H1 (cell line): ENCODE data around the gene HMCN2. TPM values are rescaled to one million over a fixed set of nuclear protein-coding genes. Genes with fewer than 3 reads are reported as not detected.

Source experiments
- CTCF ChIA-PET: fragments of 300-600 bp; sonication (Branson Sonifier 250); formaldehyde crosslinking; loops from one replicate; lab custom pipeline; 2021; ENCODE audit not compliant: partially characterized antibody; lab: Charles Lee
- POLR2A ChIA-PET: fragments of 300-600 bp; sonication (Branson Sonifier 250); formaldehyde crosslinking; loops from one replicate; lab custom pipeline; 2021; ENCODE audit warnings: inconsistent platforms; ENCODE audit not compliant: partially characterized antibody; lab: Charles Lee
- DNase-seq, 2 experiments: peaks; one replicate each; pipeline versions ENCODE4 v3.0.0 to v3.0.0-alpha.2; 2010 to 2022; ENCODE audit warnings: low spot score in 2 of 2, low read depth in 1 of 2, mixed read lengths in 1 of 2
- FAIRE-seq: peaks from 2 replicates; lab custom pipeline; 2011; peaks lifted over from hg19 to GRCh38; lab: Jason Lieb, UNC
- H2AFZ ChIP-seq: 2 replicates; pipeline ENCODE4 v1.8.1; 2012; ENCODE audit warnings: low read length, inconsistent platforms
- H2AK5ac ChIP-seq: 2 replicates; pipeline ENCODE4 v1.6.1; 2013; ENCODE audit warnings: low read depth, low read length
- H2BK120ac ChIP-seq: replicated peaks from 2 replicates; pipeline ENCODE3; 2013; ENCODE audit warnings: low read depth, low read length, inconsistent platforms
- H2BK12ac ChIP-seq: 2 replicates; pipeline ENCODE4 v1.6.1; 2013; ENCODE audit warnings: low read depth, low read length
- H2BK15ac ChIP-seq: 2 replicates; pipeline ENCODE4 v1.6.1; 2013; ENCODE audit warnings: low read length
- H2BK20ac ChIP-seq: 2 replicates; pipeline ENCODE4 v1.6.1; 2013; ENCODE audit warnings: low read length
- H2BK5ac ChIP-seq: 2 replicates; pipeline ENCODE4 v1.6.1; 2013; ENCODE audit warnings: low read depth, low read length
- H3K14ac ChIP-seq: 2 replicates; pipeline ENCODE4 v1.6.1; 2013; ENCODE audit warnings: inconsistent platforms; ENCODE audit not compliant: insufficient read length
- H3K18ac ChIP-seq: 2 replicates; pipeline ENCODE4 v1.6.1; 2013; ENCODE audit warnings: low read length; ENCODE audit errors: extremely low read depth
- H3K23ac ChIP-seq: 2 replicates; pipeline ENCODE4 v1.6.1; 2013; ENCODE audit warnings: inconsistent platforms; ENCODE audit not compliant: insufficient read length
- H3K23me2 ChIP-seq: 2 replicates; pipeline ENCODE4 v1.6.1; 2013; ENCODE audit warnings: low read depth, low read length
- H3K27ac ChIP-seq: 2 replicates; pipeline ENCODE4 v1.6.1; 2011; ENCODE audit warnings: low read depth, low read length, inconsistent platforms
- H3K27me3 ChIP-seq, 4 experiments: replicated peaks in 1 of 4; 1 replicate in 1 of 4; 2 replicates in 3 of 4; pipeline versions ENCODE4 v1.6.1 to v1.8.1; 2011 to 2013; ENCODE audit warnings: low read length in 3 of 4, mild to moderate bottlenecking in 3 of 4, inconsistent platforms in 2 of 4, mixed read lengths in 2 of 4, moderate library complexity in 1 of 4; ENCODE audit not compliant: control insufficient read depth in 3 of 4, insufficient read depth in 3 of 4; ENCODE audit errors: extremely low read depth in 1 of 4
- H3K36me3 ChIP-seq, 4 experiments: 2 replicates each; pipeline versions ENCODE4 v1.6.1 to v1.8.1; 2011 to 2013; ENCODE audit warnings: mild to moderate bottlenecking in 4 of 4, low read length in 3 of 4, moderate library complexity in 2 of 4, control low read depth in 1 of 4, inconsistent platforms in 1 of 4; ENCODE audit not compliant: insufficient read depth in 4 of 4, control insufficient read depth in 2 of 4
- H3K4ac ChIP-seq: replicated peaks from 2 replicates; pipeline ENCODE3; 2013; ENCODE audit warnings: low read length, low read depth, mixed read lengths, inconsistent platforms; ENCODE audit not compliant: insufficient read length
- H3K4me1 ChIP-seq, 4 experiments: replicated peaks in 1 of 4; 1 replicate in 1 of 4; 2 replicates in 3 of 4; pipeline versions ENCODE4 v1.6.1 to v1.8.1; 2011 to 2013; ENCODE audit warnings: low read length in 3 of 4, inconsistent platforms in 2 of 4, mixed read lengths in 1 of 4; ENCODE audit not compliant: insufficient read depth in 4 of 4, control insufficient read depth in 3 of 4
- H3K4me2 ChIP-seq, 2 experiments: 2 replicates each; pipeline versions ENCODE4 v1.6.1 to v1.8.1; 2011 to 2013; ENCODE audit warnings: low read depth in 2 of 2, low read length in 2 of 2, control low read depth in 1 of 2, inconsistent platforms in 1 of 2, mild to moderate bottlenecking in 1 of 2; ENCODE audit not compliant: insufficient read depth in 1 of 2
- H3K4me3 ChIP-seq, 4 experiments: fragments of 200-600, 300-600 bp in 1 of 4; sonication (generic), shearing (Covaris generic), sonication (Bioruptor Twin) in 1 of 4; 2 replicates each; pipeline versions ENCODE4 v1.5.1 to v1.8.1; 2011 to 2016; ENCODE audit warnings: low read length in 4 of 4, low read depth in 3 of 4, control low read depth in 2 of 4, inconsistent platforms in 2 of 4, mild to moderate bottlenecking in 2 of 4, mixed read lengths in 1 of 4, moderate library complexity in 1 of 4; ENCODE audit not compliant: insufficient read depth in 2 of 4; ENCODE audit errors: extremely low read depth in 1 of 4
- H3K56ac ChIP-seq: replicated peaks from 2 replicates; pipeline ENCODE3; 2013; ENCODE audit warnings: low read depth, mild to moderate bottlenecking, mixed read lengths, low read length, inconsistent platforms; ENCODE audit not compliant: insufficient read length
- H3K79me1 ChIP-seq: 2 replicates; pipeline ENCODE4 v1.6.1; 2013; ENCODE audit warnings: low read depth, low read length, control low read depth
- H3K79me2 ChIP-seq, 2 experiments: 2 replicates each; pipeline versions ENCODE4 v1.6.1 to v1.8.1; 2012 to 2013; ENCODE audit warnings: low read length in 2 of 2, mild to moderate bottlenecking in 2 of 2, inconsistent platforms in 1 of 2; ENCODE audit not compliant: insufficient read depth in 2 of 2, control insufficient read depth in 1 of 2
- H3K9ac ChIP-seq, 4 experiments: replicated peaks in 1 of 4; 1 replicate in 1 of 4; 2 replicates in 3 of 4; pipeline versions ENCODE4 v1.6.1 to v1.8.1; 2011 to 2013; ENCODE audit warnings: low read depth in 3 of 4, low read length in 3 of 4, control low read depth in 2 of 4, mild to moderate bottlenecking in 2 of 4, moderate library complexity in 2 of 4, inconsistent platforms in 1 of 4; ENCODE audit errors: extremely low read depth in 1 of 4
- H3K9me3 ChIP-seq, 2 experiments: 2 replicates each; pipeline versions ENCODE4 v1.6.1 to v1.8.1; 2012 to 2013; ENCODE audit warnings: mild to moderate bottlenecking in 2 of 2, moderate library complexity in 2 of 2, control low read depth in 1 of 2, inconsistent platforms in 1 of 2, low read depth in 1 of 2, low read length in 1 of 2, mixed read lengths in 1 of 2; ENCODE audit not compliant: insufficient read depth in 2 of 2
- H4K20me1 ChIP-seq, 2 experiments: replicated peaks in 1 of 2; 2 replicates each; pipeline versions ENCODE3 to v1.8.1; 2011 to 2013; ENCODE audit warnings: inconsistent platforms in 2 of 2, low read length in 2 of 2, mild to moderate bottlenecking in 1 of 2; ENCODE audit not compliant: insufficient read depth in 2 of 2, control insufficient read depth in 1 of 2
- H4K5ac ChIP-seq: 2 replicates; pipeline ENCODE4 v1.6.1; 2013; ENCODE audit warnings: low read length, low read depth, mixed read lengths, inconsistent platforms; ENCODE audit not compliant: insufficient read length
- H4K8ac ChIP-seq: 2 replicates; pipeline ENCODE4 v1.8.0; 2013; ENCODE audit warnings: mild to moderate bottlenecking, moderate library complexity, low read length, inconsistent platforms; ENCODE audit not compliant: insufficient read depth; ENCODE audit errors: extremely low read depth
- H4K91ac ChIP-seq: replicated peaks from 2 replicates; pipeline ENCODE3; 2013; ENCODE audit warnings: low read length, mixed read lengths, inconsistent platforms; ENCODE audit not compliant: insufficient read length
- BRCA1 ChIP-seq: IDR thresholded peaks from 2 replicates; pipeline ENCODE4 v1.6.1; 2012; ENCODE audit warnings: low read depth, low read length, improper control_type of control experiment
- FOSL1 ChIP-seq: IDR thresholded peaks from 2 replicates; pipeline ENCODE4 v1.6.1; 2011; ENCODE audit warnings: mild to moderate bottlenecking, low read depth, low read length, moderate library complexity; ENCODE audit not compliant: insufficient read depth
- GABPA ChIP-seq: IDR thresholded peaks from 2 replicates; pipeline ENCODE4 v1.6.1; 2011; ENCODE audit warnings: mild to moderate bottlenecking, low read length, moderate library complexity, borderline replicate concordance; ENCODE audit not compliant: insufficient read depth
- HDAC6 ChIP-seq: IDR thresholded peaks from one replicate; pipeline ENCODE4 v1.7.1; 2012; ENCODE audit warnings: low read depth, mild to moderate bottlenecking, inconsistent platforms, low read length, moderate library complexity
- PHF8 ChIP-seq: fragments of 200-600 bp; sonication (generic); conservative IDR thresholded peaks from 2 replicates; pipeline ENCODE4 v1.7.1; 2012; ENCODE audit warnings: low read depth, mild to moderate bottlenecking, inconsistent platforms, low read length, moderate library complexity
- TAF1 ChIP-seq: IDR thresholded peaks from 2 replicates; pipeline ENCODE4 v1.6.1; 2011; ENCODE audit warnings: mild to moderate bottlenecking, low read depth, low read length
- TEAD4 ChIP-seq: IDR thresholded peaks from 2 replicates; pipeline ENCODE4 v1.6.1; 2012; ENCODE audit warnings: low read depth, low read length, inconsistent platforms, mixed read lengths
- WGBS, 2 experiments: shearing (Covaris generic) in 1 of 2; methylation state at CpG; one replicate each; pipeline versions ENCODE4 v1.1.6 to v1.1.7; 2013 to 2015; ENCODE audit warnings: low lambda C conversion rate in 2 of 2, mixed read lengths in 2 of 2, inconsistent platforms in 1 of 2, low coverage in 1 of 2, missing lambda C conversion rate in 1 of 2; ENCODE audit not compliant: insufficient replicate concordance in 2 of 2, insufficient coverage in 1 of 2, insufficient read length in 1 of 2; ENCODE audit errors: extremely low coverage in 1 of 2, missing lambda C conversion rate in 1 of 2; 5-methylcytosine and 5-hydroxymethylcytosine counted together
- polyA plus RNA-seq, 7 experiments: library from polyadenylated mRNA; depleted of rRNA in 3 of 7; stranded (reverse) in 5 of 7; unstranded in 2 of 7; fragments of >200 nt in 5 of 7; fragments of 200-250 nt in 2 of 7; gene quantifications; 1 replicate in 5 of 7; 2 replicates in 1 of 7; 4 replicates in 1 of 7; pipeline versions ENCODE4 v1.2.1 to v1.2.3, GENCODE V29; 2011 to 2013; ENCODE audit warnings: missing spikeins in 2 of 7, mixed read lengths in 2 of 7
- total RNA-seq: library from RNA; stranded (reverse); fragmentation: NEBNext Ultra II Directional; extraction: Animal tissue kit (Norgen Biotek cat#: 25700); gene quantifications from 2 replicates; pipeline ENCODE4 v1.2.1, GENCODE V29; 2021
- TF ChIP-seq, protein P1 (sequence below), 3 experiments: IDR thresholded peaks; 1 replicate in 2 of 3; 2 replicates in 1 of 3; pipeline versions ENCODE4 v1.5.1 to v1.6.1; 2011; ENCODE audit warnings: low read length in 3 of 3, mild to moderate bottlenecking in 3 of 3, inconsistent platforms in 2 of 3, low read depth in 1 of 3, moderate library complexity in 1 of 3; ENCODE audit not compliant: insufficient read depth in 1 of 3; ENCODE audit errors: control extremely low read depth in 1 of 3
- TF ChIP-seq, protein P2 (sequence below): IDR thresholded peaks from 2 replicates; pipeline ENCODE4 v1.6.1; 2011; ENCODE audit warnings: low read length, improper control_type of control experiment

The HMCN2 gene
- total and polyA plus RNA-seq, 2 of the 8 experiments (the other 6 are each of a cell fraction or from before 2014, with no cell fraction given), result 5.0 to 9.1 TPM

DNA sequence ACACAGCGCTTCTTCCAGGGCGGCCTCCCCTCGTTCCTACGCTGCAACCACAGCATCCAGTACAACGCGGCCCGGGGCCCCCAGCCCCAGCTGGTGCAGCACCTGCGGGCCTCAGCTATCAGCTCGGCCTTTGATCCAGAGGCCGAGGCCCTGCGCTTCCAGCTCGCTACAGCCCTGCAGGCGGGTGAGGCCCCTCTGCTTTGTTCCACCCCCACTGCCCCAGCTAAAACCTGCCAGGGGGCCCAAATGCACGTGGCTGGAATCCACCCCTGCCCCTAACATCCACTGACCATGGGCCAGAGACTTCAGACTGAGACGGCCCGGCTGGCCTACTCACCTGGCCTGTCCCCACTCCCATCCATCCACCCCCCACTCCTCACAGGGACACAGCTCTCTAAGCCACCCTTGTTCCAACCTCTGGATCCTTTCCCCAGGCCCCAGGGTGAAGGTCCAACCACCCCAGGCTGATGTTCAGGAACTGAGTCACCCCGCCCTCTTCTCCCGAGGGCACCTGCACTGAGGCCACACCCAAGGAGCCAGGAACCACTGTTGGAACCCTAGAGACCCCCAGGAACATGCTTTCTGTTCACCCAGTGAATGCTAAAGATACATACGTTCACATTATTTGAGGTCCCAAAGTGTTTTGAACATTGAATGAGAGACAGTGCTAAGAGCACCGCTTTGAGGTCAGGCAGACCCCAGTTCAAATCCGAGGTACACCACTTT, 160.3 kb downstream of the HMCN2 start:
- no peak overlapping the region for H3K4ac ChIP-seq
- H3K56ac ChIP-seq, result no peak overlapping the region
- H3K14ac ChIP-seq, result no peak overlapping the region
- no peak overlapping the region for H3K4me2 ChIP-seq
- POLR2A ChIA-PET, result interaction anchor here (2.1 kb wide), 1 partner anchor 21 kb away, joined by 7 read pairs; no protein-coding TSS in a partner anchor
- H3K36me3 ChIP-seq, result no peaks in the 10 kb centered on the region
- FAIRE-seq (no peak), DNase-seq (no peak)
- H3K79me1 ChIP-seq, result no peaks in the 10 kb centered on the region
- no peak overlapping the region for H2BK12ac ChIP-seq
- H3K27me3 ChIP-seq, result no peaks in the 10 kb centered on the region
- CTCF ChIA-PET, result interaction anchor here (0.6 to 1.9 kb wide), 7 partner anchors 8 to 53 kb away, joined by 3 to 8 read pairs (median 4); no protein-coding TSS in a partner anchor
- H2AFZ ChIP-seq, result no peak overlapping the region
- no peak overlapping the region for H2AK5ac ChIP-seq
- no peaks in the 10 kb centered on the region for H3K79me2 ChIP-seq
- no peak overlapping the region for H4K8ac ChIP-seq
- H3K9ac ChIP-seq, result no peak overlapping the region
- H2BK5ac ChIP-seq, result no peak overlapping the region
- peak overlapping the region; percentile 31 for H4K91ac ChIP-seq
- H3K4me1 ChIP-seq, result peaks cover 6 to 15% (median 11%) of the 10 kb centered on the region in 4 experiments; a peak in 6 of 7 replicates
- H3K4me3 ChIP-seq, result no peak overlapping the region
- no peaks in the 10 kb centered on the region for H4K20me1 ChIP-seq
- no peaks in the 10 kb centered on the region for H3K9me3 ChIP-seq
- H3K27ac ChIP-seq, result no peak overlapping the region
- peak overlapping the region; percentile 92; the same call in 1 of the 2 replicates for H2BK15ac ChIP-seq
- WGBS, 2 experiments, result 79% methylated on average over 21 of the region's 21 CpGs; no CpG with 5 or more reads in 1 of the 2 experiments
- no peak overlapping the region for H2BK20ac ChIP-seq
- H3K23ac ChIP-seq, result no peak overlapping the region
- H3K23me2 ChIP-seq, result no peaks in the 10 kb centered on the region
- H2BK120ac ChIP-seq, result no peak overlapping the region
- H4K5ac ChIP-seq, result no peak overlapping the region
- no peak overlapping the region for H3K18ac ChIP-seq
- TF ChIP-seq TEAD4, result no peak
- TF ChIP-seq HDAC6, result no peak
- TF ChIP-seq FOSL1, result no peak
- TF ChIP-seq TAF1, result no peak
- no peak for TF ChIP-seq PHF8
- TF ChIP-seq, protein P1, sequence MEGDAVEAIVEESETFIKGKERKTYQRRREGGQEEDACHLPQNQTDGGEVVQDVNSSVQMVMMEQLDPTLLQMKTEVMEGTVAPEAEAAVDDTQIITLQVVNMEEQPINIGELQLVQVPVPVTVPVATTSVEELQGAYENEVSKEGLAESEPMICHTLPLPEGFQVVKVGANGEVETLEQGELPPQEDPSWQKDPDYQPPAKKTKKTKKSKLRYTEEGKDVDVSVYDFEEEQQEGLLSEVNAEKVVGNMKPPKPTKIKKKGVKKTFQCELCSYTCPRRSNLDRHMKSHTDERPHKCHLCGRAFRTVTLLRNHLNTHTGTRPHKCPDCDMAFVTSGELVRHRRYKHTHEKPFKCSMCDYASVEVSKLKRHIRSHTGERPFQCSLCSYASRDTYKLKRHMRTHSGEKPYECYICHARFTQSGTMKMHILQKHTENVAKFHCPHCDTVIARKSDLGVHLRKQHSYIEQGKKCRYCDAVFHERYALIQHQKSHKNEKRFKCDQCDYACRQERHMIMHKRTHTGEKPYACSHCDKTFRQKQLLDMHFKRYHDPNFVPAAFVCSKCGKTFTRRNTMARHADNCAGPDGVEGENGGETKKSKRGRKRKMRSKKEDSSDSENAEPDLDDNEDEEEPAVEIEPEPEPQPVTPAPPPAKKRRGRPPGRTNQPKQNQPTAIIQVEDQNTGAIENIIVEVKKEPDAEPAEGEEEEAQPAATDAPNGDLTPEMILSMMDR (IDR thresholded peaks at IDR 0.05; ENCODE audit: control extremely low read depth in 1 of 3, insufficient read depth in 1 of 3, low read depth in 1 of 3, low read length in 3 of 3), result no peak
- TF ChIP-seq BRCA1, result no peak
- TF ChIP-seq, protein P2, sequence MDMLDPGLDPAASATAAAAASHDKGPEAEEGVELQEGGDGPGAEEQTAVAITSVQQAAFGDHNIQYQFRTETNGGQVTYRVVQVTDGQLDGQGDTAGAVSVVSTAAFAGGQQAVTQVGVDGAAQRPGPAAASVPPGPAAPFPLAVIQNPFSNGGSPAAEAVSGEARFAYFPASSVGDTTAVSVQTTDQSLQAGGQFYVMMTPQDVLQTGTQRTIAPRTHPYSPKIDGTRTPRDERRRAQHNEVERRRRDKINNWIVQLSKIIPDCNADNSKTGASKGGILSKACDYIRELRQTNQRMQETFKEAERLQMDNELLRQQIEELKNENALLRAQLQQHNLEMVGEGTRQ, result no peak
- no peak for TF ChIP-seq GABPA
